DMS53 treated with DMSO at 0.1 percent for 48 hours (cell line): ENCODE measurements around the gene ZNF544.

Experiments
- DNase-seq: peaks from one replicate; lab custom pipeline; 2025; ENCODE audit not compliant: unreplicated experiment; lab: John Stamatoyannopoulos, UW

Gene ZNF544

GRCh38 chr19:58228585-58229254 lies at the start of gene ZNF544:
Gene ZNF544, plus strand, starts transcription at chr19:58228914. Its CDS starts 15,110 bp downstream, at chr19:58244024.
- peak; percentile 81 for DNase-seq

DNA sequence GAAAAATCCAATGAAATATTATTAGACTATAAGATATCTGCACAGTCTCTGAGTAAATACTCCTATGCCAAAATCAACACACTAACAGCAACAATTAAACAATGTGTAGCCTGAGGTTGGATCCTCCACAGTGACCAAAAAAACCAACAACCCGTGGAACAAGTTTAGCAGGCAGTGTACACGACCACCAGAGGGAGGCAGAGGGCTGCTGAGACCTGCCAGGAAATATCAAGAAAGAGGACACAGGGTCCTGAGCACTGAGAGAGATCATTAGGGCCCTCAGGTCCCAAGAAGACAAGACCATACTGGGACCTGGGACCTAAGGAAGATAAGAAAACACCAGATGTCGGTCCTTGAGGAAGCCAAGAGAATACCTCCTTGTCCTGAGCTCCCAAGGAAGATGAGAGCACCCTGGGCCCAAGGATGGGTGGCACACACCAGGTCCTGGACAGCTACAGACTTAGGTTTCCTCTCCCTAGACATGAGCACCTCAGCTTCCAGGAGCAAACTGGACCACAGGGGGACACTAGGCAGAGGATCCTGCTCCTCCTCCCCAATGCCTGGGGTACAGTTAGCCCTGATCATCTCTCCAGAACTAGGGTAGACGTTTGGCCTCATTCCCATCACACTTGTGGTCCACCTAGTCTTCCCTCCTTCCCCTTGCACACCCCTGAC lies 46.7 kb upstream of the ZNF544 start:
- peak; percentile 53 for DNase-seq

DNA sequence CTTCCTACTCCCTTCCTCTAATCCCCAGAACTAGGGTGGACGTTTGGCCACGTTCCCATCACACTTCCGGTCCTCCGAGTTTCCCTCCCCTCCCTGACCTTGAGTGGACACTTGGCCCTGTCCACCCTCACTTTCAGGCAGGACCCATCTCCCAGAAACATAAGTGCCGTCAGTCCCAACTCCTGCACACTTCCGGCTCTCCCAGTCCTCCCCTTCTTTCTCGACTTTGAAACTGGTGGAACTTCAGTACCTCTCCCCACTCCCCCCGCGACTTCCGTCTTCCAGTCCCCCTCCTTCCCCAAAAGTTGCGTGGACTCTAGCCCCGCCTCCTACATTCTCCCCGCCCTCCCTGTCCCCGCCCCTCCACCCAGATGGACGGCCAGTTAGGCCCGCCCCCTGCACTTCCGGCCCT lies 46.1 kb upstream of the ZNF544 start:
- no peak for DNase-seq

- peak; percentile 82 for DNase-seq
Measured at GRCh38 chr19:58182989-58183816, 45.5 kb upstream of the ZNF544 start, which contains the start of gene ZNF274. Gene ZNF274, plus strand, starts transcription at chr19:58183061. Its CDS starts 905 bp downstream, at chr19:58183966.

DNA sequence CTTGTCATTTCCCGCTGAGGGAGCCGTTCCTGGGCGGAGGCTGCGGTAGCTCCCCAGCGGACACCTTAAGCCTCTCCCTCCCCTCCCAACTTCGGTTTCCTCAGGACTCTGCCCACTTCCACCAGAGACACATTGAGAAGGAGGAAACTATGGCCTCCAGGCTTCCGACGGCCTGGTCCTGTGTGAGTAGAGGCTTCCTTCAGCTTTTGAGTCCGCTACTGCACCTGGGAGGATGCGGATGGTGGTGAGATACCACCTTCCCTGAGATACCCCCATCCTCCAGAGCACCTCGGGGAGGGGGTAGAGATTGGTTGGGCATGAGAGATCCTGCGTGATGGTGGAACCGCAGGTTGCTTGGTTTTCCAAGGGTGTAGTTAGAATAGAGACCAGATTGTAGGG lies 44.9 kb upstream of the ZNF544 start:
- no peak for DNase-seq

DNA sequence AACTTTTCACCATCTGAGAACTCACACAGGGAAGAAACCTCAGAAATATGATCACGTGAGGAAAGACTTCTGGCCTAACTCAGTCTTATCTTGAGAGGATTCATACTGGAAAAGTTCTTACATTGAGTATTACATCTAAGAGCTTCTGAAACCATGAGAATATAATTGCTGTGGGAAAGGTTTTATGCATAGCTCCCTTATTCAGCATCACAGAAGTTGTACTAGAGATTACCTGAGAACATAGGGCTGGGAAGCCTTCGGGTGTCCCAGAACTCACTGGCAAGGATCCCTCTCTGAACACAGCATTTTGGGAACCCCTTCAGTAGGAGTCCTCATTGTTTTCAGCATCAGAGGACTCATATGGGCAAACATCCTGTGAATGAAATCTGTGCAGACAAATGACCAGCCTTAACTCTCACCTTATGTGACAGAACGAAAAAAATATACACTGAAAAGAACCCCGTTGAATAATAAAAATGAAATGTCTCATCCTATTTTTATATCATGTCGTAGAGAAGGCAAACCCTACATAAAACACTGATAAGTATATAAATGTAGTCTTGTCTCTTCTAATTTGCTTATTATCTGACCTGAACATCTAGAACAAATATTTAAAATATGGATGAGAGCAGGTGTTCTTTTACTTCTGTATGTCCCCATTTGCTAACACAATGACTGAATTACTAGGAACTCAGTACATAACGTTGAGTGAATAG lies 31.7 kb upstream of the ZNF544 start:
- peak; percentile 22 for DNase-seq

DNA sequence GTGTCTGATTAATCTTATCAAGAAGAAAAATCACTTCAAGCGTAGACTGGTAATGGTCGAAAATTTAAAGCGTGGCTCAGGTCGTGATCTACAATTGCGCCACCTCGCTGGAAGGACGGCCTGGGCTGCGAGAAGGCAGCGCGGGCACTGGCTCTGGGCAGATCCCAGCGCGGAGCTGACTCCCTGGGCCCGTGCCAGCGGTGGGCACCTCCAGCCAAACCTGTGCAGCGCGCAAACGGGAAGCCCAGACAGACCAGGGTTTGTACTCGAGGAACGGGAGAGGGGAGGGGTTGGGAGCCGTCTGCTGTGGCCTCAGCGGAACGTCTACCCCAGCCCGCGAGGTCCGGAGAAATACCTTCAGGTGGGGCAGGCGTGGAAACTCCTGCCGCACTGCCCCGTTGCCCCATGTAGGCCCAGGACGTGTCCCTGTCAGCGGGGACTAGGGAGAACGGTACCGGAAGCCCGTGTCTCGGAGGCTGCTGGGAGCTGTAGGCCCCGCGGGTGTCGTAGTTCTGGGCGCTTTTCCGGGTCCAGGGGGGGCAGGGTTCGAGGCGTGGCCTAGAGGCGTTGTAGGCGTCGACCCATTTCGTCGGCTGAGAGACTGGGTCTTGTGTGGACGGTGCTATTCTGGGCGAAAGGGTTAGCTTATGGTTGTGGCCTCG lies 24.8 kb upstream of the ZNF544 start:
- no peak for DNase-seq

DNA sequence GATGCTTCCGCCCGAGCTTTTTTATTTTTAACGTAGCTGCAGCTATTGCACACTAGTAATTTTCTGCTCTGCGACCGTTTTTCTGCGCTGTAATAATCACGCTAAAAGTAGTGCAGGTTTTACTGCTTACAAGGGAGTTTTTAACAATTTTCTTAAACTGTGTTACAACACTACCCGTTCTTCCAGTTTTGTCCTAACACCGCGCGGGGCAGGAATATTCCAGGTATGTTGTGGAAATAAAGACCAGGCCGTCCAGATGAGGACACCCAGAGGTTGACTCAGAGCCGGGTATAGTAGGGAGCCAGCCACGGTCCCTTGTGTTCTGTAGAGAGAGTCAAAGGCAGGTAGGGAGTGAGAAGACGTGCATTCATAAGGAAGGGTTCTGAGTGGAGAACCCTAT lies 24.1 kb upstream of the ZNF544 start:
- DNase-seq, result no peak

DNA sequence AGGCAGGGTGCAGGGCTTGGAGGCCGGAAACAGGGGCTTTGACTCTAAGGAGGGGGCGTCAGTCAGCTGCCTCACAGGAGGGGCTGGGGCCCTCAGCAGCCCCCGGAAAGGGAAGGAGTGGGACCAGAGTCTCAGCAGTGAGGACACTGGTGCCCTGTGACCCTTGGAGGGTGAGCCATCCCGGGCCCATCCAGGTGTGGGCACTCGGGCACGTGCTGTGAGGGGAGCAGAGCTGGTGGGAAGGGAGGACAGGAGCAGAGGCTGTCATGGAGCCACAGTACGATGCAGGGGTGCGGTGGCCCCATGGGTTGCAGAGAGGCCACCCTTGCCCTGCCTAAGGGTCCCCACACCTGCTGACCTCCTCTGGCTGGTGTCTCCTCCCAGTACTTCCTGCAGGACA lies 19.1 kb upstream of the ZNF544 start:
- DNase-seq, result no peak

DNA sequence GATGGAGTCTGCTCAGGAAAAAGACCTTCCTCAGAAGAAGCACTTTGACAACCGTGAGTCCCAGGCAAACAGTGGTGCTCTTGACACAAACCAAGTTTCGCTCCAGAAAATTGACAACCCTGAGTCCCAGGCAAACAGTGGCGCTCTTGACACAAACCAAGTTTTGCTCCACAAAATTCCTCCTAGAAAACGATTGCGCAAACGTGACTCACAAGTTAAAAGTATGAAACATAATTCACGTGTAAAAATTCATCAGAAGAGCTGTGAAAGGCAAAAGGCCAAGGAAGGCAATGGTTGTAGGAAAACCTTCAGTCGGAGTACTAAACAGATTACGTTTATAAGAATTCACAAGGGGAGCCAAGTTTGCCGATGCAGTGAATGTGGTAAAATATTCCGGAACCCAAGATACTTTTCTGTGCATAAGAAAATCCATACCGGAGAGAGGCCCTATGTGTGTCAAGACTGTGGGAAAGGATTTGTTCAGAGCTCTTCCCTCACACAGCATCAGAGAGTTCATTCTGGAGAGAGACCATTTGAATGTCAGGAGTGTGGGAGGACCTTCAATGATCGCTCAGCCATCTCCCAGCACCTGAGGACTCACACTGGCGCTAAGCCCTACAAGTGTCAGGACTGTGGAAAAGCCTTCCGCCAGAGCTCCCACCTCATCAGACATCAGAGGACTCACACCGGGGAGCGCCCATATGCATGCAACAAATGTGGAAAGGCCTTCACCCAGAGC lies 16.2 kb upstream of the ZNF544 start:
- DNase-seq, result no peak

- DNase-seq, result no peak
Measured at GRCh38 chr19:58213075-58213369, 15.7 kb upstream of the ZNF544 start.

- no peak for DNase-seq
Measured at GRCh38 chr19:58217069-58217481, 11.6 kb upstream of the ZNF544 start.

- DNase-seq, result no peak
Measured at GRCh38 chr19:58217607-58218391, 10.9 kb upstream of the ZNF544 start.

- DNase-seq, result peak; percentile 22
Measured at GRCh38 chr19:58218899-58219298, 9.8 kb upstream of the ZNF544 start.

- DNase-seq, result peak; percentile 40
Measured at GRCh38 chr19:58227964-58228584, 640 bp upstream of the ZNF544 start.

GRCh38 chr19:58229255-58229639 lies 533 bp downstream of the ZNF544 start:
- DNase-seq, result peak; percentile 23

DNA sequence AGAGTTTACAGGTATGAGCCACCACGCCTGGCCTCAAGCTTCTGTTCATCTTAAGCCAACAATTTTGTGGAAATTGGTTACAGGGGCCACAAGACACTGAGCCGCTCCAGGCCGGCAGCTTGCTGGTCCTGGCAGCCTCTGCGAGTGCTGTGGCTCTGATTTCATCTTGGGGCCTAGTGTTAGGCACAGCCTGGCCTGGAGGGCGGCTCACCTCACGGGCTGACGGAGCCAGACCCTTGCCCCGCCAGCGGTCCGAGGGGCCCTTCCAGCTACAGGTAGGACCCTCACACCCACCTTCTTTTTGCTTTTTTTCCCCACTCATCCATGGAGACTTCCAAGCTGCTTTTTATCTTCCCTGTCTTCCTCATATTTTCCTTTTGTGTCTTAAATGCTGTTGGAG lies 8.6 kb downstream of the ZNF544 start:
- no peak for DNase-seq

- DNase-seq, result no peak
Measured at GRCh38 chr19:58243351-58243750, 14.6 kb downstream of the ZNF544 start.

DNA sequence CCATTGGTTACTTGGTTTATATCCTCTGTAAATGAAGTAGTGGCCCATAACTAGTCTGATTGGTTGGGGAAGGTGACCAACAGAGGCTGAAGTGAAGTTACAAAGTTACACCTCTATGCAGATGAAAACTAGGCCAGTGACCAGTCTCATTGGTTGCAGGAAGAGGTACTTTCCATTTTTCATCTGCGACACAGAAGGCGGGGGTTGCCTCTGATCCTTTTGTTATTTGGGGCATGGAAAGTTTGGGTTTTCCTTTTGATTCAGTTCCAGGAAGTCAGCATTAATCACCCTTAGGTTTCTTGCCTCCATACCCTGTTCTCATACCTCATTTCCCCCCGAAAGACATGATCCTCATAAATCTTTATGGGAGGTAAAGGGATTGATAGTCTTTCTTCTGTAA lies 20.2 kb downstream of the ZNF544 start:
- no peak for DNase-seq
